SIG-M5 treated with dmso at 0.1 percent for 504 hours (cell line): ENCODE results near the gene NXPH4.

ENCODE experiments used
- DNase-seq: peaks from one replicate; lab custom pipeline; 2025; ENCODE audit not compliant: unreplicated experiment; lab: John Stamatoyannopoulos, UW

Gene NXPH4

DNA sequence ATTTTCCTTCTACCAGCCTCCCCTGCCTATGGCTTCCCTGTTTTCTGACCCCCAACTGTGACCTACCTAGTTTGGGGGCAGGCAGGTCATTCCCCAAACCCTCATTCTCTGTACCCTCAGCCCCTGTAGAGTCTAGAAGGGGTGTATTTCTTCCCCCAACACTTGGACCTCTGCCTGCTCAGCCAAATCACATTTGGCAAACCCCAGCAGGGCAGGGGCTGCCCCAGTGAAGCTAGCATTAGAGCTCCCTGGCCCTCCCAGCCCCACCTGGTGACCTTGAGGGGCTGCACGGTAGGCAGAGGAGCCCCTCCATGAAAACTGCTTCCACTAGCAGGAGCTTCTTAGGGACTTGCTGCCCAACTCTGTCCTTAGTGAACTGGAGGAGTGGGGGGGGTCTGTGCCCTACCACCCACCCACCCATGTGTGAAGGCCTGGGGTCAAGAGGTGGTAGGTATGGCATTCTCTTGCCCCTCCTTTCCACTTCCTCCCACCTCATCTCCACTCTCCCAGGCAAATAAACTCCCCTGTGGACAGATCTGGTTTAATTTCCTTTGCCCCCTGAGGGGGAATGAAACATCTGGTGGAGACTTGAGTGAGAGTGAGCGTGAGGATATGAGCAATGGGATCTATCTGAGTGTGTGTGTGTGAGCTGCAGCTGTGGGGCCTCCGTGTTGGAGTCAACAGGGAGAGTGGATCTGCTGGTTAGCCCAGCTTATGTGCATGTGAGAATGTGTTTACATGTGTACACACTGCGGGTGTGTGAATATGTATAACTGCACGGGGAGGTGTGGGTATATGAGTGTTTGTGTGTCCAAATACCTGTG, 1.6 kb downstream of the NXPH4 start:
- no peak for DNase-seq

- DNase-seq: no peak
These were observed 2.8 kb downstream of the NXPH4 start for GRCh38 chr12:57219205-57219992.

- DNase-seq: no peak
These were observed 3.6 kb downstream of the NXPH4 start for GRCh38 chr12:57219993-57220754.

DNA sequence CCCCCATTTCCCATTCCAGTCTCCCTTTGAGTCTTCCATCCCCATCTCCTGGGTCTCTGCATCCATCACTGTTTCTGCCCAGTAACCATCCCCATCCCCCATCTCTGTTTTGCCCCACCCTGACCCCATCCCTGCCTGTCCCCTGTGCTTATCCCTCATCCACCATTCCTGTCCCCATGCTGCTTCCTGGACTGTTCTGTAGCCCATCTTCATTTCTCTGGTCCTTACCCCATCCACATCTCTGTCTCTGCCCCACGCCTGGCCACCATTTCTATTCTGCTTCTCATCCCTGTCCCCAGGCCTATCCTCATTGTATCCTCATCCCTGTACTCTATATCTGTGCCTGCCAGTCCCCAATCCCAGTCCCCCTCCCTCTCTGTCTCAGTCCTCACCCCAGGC, 4.2 kb downstream of the NXPH4 start:
- DNase-seq: no peak

DNA sequence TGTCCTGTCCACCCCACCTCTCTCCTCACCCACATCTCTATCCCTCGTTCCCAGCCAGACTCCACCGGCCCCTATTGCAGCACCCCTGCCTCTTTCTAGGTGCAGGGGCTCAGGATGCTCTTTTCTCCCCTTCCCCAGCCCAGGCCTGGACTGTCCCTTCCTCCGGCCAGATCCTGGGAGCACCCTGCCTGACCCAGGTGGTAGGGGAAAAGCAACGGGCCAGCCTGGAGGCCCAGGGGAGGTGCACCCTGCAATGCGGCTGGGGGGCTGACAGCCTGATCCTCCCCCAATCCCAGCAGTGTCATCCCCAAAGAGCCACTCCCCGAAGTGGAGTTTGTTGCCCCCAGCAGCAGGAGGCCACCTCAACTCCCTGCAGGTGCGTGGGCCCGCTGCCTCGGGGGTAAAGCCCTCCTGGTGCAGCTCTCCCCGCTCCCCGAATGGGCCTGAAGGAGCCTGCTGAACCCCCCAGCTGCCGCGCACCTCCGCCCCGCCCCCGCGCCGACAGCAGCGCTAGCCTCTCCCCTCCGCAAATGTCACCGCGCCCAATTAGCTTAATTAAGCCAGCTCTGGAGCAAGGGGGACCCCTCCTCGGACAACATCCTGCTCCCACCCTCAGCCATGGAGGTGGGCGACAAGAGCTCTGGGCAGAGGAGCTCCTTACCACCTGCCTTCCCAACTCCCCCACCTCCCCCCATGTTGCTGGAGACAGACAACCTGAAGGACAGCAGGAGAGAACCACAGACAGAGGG, 4.7 kb downstream of the NXPH4 start:
- DNase-seq: no peak

- DNase-seq: no peak
These were observed 5.9 kb downstream of the NXPH4 start for GRCh38 chr12:57222286-57223190.

- DNase-seq: no peak
These were observed 6.9 kb downstream of the NXPH4 start for GRCh38 chr12:57223191-57224165.

- DNase-seq: no peak
These were observed 7.8 kb downstream of the NXPH4 start for GRCh38 chr12:57224278-57224972.

GRCh38 chr12:57224973-57225679, 8.5 kb downstream of the NXPH4 start:
- DNase-seq: no peak

- no peak for DNase-seq
These were observed 9.2 kb downstream of the NXPH4 start for GRCh38 chr12:57225680-57226210.

- DNase-seq: no peak
These were observed 10.2 kb downstream of the NXPH4 start for GRCh38 chr12:57226588-57227314.

DNA sequence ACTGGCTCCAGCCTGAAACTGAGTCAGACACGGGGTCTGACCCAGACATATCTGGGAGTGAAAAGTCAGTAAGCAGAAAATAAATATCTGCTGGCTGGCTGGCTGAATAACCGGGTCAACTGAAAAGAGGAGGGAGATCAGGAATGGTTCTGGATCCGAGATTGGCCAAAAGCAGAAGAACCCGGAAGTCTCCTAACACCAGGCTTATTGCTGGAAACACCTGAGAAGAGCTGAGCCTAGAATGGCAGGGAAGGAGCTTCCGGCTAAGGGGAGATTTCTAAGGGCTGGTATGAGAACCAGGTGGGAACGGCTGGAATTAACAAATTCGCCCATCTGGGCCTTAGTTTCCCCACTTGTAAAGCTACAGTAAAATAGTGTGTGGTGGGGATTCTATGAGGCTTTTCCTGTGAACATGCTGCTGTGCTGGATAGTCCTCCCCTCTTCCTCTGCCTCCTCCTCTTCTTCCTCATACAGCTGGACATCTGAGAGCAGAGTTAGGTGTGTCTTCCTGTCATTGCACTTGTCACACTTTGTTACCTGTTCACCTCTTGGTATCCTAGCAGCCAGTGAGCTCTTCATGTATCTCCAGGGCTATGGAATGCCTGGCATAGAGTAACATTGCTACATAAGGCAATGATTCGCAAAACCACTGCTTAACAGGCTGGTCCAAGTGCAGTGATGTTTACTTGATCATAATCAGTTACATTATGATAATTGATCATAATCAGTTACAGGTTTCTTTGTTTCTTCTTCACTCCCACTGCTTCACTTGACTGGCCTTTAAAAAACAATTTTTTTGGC, 10.9 kb downstream of the NXPH4 start:
- no peak for DNase-seq

- DNase-seq: no peak
These were observed 12.5 kb downstream of the NXPH4 start for GRCh38 chr12:57229046-57229633.

GRCh38 chr12:57229634-57230380, 13.2 kb downstream of the NXPH4 start, which contains the start of gene SHMT2:
SHMT2 (plus strand) TSS chr12:57229711; CDS start chr12:57229779, 68 bp downstream.
- DNase-seq: peak; percentile 98
